Tibial artery (tissue), 4 donors: ENCODE measurements around the gene SWI5.
"Not testable (repeated sequence)": the region's sequence is repeated elsewhere in the genome, so short reads cannot be mapped to it uniquely, and the experiment has no call there.

Source experiments
- DNase-seq, 2 donors: peaks; one replicate each; pipeline ENCODE4 v3.0.0-alpha.2; 2019
- H3K27ac ChIP-seq, 2 donors: fragments of 200-600 bp; sonication (generic) in 1 of 2; 1 replicate in 1 of 2; 2 replicates in 1 of 2; pipeline ENCODE4 v1.5.1; 2018 to 2019; ENCODE audit warnings: mild to moderate bottlenecking in 1 of 2
- H3K27me3 ChIP-seq, 2 donors: fragments of 200-600 bp; sonication (generic) in 1 of 2; one replicate each; pipeline versions ENCODE4 v1.5.1 to v1.6.0; 2016 to 2019
- H3K36me3 ChIP-seq, 3 donors: fragments of 200-600 bp; sonication (generic) in 2 of 3; one replicate each; pipeline ENCODE4 v1.5.1; 2016 to 2019; ENCODE audit warnings: mild to moderate bottlenecking in 2 of 3
- H3K4me1 ChIP-seq, 4 donors: fragments of 200-600 bp; sonication (generic) in 2 of 4; 1 replicate in 3 of 4; 2 replicates in 1 of 4; pipeline ENCODE4 v1.5.1; 2016 to 2019
- H3K4me3 ChIP-seq, 2 donors: fragments of 200-600 bp; sonication (generic) in 1 of 2; 1 replicate in 1 of 2; 2 replicates in 1 of 2; pipeline ENCODE4 v1.5.1; 2018 to 2019; ENCODE audit warnings: mild to moderate bottlenecking in 2 of 2
- H3K9me3 ChIP-seq, 3 donors: fragments of 200-600 bp; sonication (generic) in 1 of 3; one replicate each; pipeline ENCODE4 v1.5.1; 2016 to 2019
- intact Hi-C: fragments of 100-400 bp; cut with DNase I; formaldehyde crosslinking; loops from one replicate; pipeline ENCODE4 v1.15.0; 2023; ENCODE audit warnings: low total_unique reads
- TF ChIP-seq, protein P1 (sequence below), 2 experiments: fragments of 200-600 bp in 1 of 2; fragments of 450-650 bp in 1 of 2; IDR thresholded peaks; one replicate each; pipeline ENCODE4 v1.5.1; 2017 to 2019; ENCODE audit warnings: antibody characterized with exemption in 2 of 2, mild to moderate bottlenecking in 1 of 2, moderate library complexity in 1 of 2

Gene SWI5

DNA sequence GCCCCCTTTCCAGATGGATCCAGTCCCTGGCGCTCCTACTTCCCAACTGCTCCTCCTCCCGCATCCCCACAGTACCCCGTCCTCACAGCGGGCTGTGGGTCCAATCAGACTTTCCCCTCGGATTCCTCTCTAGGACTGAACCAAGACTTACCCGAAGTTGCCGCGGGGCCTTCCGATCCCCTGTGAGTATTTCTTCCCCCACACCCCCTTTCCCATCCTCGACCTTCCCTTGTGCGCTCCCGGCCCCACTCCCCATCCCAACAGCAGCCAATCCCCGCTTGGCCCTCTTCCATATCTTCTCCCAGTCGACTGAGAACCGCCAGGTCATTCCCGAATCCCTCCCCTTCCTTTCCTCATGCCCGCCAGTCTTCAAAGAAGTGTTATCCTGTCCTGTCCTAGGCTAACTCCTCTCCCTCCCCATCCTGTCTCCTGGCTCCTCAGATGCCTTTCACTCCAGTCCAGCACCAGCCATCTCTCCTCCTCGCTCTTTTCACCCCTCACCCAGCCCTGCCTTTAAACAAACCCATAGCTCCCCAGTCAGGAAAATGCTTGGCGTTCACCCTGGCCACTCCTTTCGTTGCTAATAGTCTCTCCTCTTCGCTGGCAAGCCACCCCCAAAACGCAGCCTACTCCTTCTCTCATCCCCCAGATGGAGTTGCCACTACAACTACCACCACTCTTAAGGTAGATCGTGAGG is 646 bp downstream of the SWI5 start:
- TF ChIP-seq, protein P1, sequence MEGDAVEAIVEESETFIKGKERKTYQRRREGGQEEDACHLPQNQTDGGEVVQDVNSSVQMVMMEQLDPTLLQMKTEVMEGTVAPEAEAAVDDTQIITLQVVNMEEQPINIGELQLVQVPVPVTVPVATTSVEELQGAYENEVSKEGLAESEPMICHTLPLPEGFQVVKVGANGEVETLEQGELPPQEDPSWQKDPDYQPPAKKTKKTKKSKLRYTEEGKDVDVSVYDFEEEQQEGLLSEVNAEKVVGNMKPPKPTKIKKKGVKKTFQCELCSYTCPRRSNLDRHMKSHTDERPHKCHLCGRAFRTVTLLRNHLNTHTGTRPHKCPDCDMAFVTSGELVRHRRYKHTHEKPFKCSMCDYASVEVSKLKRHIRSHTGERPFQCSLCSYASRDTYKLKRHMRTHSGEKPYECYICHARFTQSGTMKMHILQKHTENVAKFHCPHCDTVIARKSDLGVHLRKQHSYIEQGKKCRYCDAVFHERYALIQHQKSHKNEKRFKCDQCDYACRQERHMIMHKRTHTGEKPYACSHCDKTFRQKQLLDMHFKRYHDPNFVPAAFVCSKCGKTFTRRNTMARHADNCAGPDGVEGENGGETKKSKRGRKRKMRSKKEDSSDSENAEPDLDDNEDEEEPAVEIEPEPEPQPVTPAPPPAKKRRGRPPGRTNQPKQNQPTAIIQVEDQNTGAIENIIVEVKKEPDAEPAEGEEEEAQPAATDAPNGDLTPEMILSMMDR (IDR thresholded peaks at IDR 0.05): no peak
- Histone ChIP-seq H3K4me3 (peak overlapping the region; percentile 68 to 94), H3K27me3 (no peaks in the 10 kb centered on the region), H3K4me1 (peaks cover 0 to 29% (median 22%) of the 10 kb centered on the region in 4 donors), H3K9me3 (no peaks in the 10 kb centered on the region), H3K36me3 (peaks cover 14 to 19% (median 19%) of the 10 kb centered on the region in 3 donors), H3K27ac (peak overlapping the region; percentile 80 to 83)
- peak in 1 of 2 donors; percentile 38 for DNase-seq
- intact Hi-C loops: no loop called here

DNA sequence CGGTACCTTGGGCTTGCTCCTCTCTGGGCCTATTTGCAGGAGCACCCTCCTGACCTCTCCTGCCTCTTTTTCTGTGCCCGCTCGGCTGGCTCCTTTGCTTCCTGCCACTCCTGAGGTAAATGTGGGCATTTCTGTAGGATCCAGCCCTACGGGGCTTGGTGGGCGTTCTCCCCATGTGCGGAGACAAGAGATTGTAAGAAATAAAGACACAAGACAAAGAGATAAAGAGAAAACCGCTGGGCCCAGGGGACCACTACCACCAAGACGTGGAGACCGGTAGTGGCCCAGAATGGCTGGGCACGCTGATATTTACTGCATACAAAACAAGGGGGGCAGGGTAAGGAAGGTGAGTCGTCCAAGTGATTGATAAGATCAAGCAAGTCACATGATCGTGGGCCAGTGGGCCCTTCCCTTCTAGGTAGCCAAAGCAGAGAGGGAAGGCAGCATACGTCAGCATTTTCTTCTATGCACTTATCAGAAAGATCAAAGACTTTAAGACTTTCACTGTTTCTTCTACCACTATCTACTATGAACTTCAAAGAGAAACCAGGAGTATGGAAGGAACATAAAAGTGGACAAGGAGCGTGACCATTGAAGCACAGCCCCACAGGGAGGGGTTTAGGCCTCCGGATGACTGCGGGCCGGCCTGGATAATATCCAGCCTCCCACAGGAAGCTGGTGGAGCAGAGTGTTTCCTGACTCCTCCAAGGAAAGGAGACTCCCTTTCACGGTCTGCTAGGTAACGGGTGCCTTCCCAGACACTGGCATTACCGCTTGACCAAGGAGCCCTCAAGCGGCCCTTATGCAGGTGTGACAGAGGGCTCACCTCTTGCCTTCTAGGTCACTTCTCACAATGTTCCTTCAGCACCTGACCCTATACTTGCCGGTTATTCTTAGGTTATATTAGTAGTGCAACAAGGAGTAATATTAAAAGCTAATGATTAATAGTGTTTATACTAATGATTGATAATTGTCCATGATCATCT is 3.3 kb downstream of the SWI5 start:
- DNase-seq, H3K27ac ChIP-seq, H3K9me3 ChIP-seq, H3K4me3 ChIP-seq, H3K27me3 ChIP-seq, intact Hi-C loops, H3K36me3 ChIP-seq: not testable (repeated sequence)
- H3K4me1 ChIP-seq: peaks cover 0 to 22% (median 14%) of the 10 kb centered on the region in 4 donors

DNA sequence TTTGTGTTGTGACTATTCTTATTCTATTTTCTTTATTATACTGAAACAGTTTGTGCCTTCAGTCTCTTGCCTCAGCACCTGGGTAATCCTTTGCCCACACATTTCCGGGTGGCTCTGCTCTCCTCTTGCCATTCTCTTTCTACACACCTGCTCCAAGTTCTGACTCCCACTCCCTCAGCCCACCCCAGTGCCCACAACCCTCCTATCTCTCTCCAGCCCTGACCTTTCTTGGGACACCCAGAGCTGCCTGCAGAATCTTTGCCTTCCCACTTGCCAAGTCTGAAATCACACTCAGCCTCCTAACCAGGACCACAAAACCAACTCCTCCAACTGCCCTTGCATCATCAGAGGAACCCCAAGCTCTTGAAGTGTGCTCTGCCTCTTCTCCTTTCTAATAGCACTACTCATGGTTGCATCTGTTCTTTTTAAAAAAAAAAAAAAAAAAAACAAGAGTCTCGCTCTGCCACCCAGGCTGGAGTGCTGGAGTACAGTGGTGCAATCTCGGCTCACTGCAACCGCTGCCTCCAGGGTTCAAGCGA is 4.1 kb downstream of the SWI5 start:
- H3K27ac ChIP-seq: no peak overlapping the region
- TF ChIP-seq, protein P1 (IDR thresholded peaks at IDR 0.05): no peak
- intact Hi-C loops: no loop called here
- no peaks in the 10 kb centered on the region for H3K27me3 ChIP-seq
- peaks cover 0 to 14% (median 7%) of the 10 kb centered on the region in 4 donors for H3K4me1 ChIP-seq
- no peak overlapping the region for H3K4me3 ChIP-seq
- H3K9me3 ChIP-seq: no peaks in the 10 kb centered on the region
- no peak for DNase-seq
- peaks cover 0 to 5% (median under 1%) of the 10 kb centered on the region in 3 donors for H3K36me3 ChIP-seq

DNA sequence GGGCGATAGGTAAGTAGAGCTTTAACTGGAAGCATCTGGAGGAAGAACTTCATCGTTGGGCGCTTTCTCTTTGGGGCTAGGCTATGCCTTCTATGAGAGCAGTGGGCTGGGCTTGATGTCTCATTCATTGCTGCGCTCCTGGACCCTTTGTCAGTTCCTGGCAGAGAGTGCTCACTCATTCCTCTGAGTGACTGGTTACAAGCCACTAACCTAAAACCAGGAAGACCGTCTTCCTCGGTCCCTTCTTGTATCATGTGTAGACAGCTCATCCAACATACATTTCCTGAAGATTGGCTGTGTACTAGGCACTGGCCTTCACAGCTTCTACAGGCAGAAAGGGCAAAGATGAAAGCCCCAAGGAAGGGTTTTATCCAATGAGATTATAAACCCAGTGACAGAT is 6.4 kb downstream of the SWI5 start:
- peaks cover 0 to 2% (median under 1%) of the 10 kb centered on the region in 4 donors for H3K4me1 ChIP-seq
- H3K9me3 ChIP-seq: no peaks in the 10 kb centered on the region
- H3K4me3 ChIP-seq: no peak overlapping the region
- no peaks in the 10 kb centered on the region for H3K27me3 ChIP-seq
- peaks cover 5 to 28% (median 17%) of the 10 kb centered on the region in 3 donors for H3K36me3 ChIP-seq
- H3K27ac ChIP-seq: no peak overlapping the region
- no peak for DNase-seq
- TF ChIP-seq, protein P1 (IDR thresholded peaks at IDR 0.05): no peak
- intact Hi-C loops: no loop called here

DNA sequence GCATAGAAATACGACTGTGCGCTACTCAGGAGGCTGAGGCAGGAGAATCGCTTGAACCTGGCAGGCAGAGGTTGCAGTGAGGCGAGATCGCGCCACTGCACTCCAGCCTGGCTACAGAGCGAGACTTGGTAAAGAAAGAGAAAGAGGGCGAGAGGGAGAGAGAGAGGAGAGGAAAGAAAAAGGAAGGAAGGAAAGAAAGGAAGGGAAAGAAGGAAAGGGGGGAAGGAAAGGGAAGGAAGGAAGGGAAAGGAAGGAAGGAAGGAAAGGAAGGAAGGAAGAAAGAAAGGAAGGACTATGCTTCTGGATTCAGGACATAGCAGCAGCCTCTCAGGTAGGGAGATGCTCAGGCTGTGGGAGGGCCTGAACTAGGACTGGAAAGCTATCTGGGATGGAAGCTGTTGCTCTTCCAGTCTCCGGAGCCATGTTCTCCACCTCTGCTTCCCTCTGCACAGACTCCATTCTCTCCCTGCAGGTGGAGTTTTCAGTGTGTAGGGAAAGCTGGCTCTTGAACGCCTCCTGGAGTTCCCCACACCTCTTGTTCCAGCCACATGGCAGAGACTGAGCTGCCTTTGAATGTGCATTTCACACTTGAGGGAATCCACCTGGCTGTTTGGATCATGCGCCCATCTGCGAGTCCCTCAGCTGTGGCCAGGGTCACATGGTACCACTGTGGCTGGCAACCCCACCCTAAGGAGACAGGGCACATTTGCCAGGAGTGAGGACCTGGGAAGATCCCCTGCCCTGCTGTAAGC is 9.1 kb downstream of the SWI5 start:
- peaks cover 9 to 50% (median 28%) of the 10 kb centered on the region in 3 donors for H3K36me3 ChIP-seq
- H3K4me1 ChIP-seq: no peaks in the 10 kb centered on the region
- DNase-seq: no peak
- no peaks in the 10 kb centered on the region for H3K9me3 ChIP-seq
- H3K4me3 ChIP-seq: no peak overlapping the region
- H3K27ac ChIP-seq: no peak overlapping the region
- no peaks in the 10 kb centered on the region for H3K27me3 ChIP-seq
- TF ChIP-seq, protein P1 (IDR thresholded peaks at IDR 0.05): no peak
- intact Hi-C loops: no loop called here
